Gastrocnemius medialis (tissue), 4 donors: Measurements from ENCODE around the gene TTC24.

Experiments
- POLR2A ChIP-seq, 2 donors: fragments of 450-650 bp; IDR thresholded peaks; one replicate each; pipeline ENCODE4 v1.6.1; 2017; ENCODE audit warnings: antibody characterized with exemption in 2 of 2, mild to moderate bottlenecking in 2 of 2, moderate library complexity in 2 of 2
- TF ChIP-seq, protein P1 (sequence below), 5 experiments: fragments of 450-650 bp in 3 of 5; fragments of 200-600 bp in 2 of 5; sonication (generic) in 2 of 5; IDR thresholded peaks in 4 of 5; conservative IDR thresholded peaks in 1 of 5; 1 replicate in 4 of 5; 2 replicates in 1 of 5; pipeline ENCODE4 v1.5.1; 2016 to 2019; ENCODE audit warnings: antibody characterized with exemption in 5 of 5, mild to moderate bottlenecking in 3 of 5, moderate library complexity in 3 of 5

DNA sequence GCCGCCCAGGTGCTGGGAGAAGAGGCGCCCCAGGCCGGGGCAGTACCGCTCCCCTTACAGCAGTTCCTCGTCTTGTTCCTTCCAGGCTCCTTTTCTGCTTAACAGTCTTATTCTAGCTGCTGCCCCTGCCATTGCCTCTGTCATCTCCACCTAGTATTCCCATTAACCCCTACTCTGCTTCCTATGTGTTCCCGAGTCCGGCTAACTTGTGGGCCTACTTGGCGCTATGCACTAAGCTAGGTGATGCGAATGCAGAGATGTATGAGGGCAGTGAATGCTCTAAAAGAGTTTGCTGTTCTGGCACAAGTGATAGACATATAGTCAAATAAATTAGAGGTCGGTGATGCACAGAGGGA, 6.9 kb upstream of the TTC24 start:
- TF ChIP-seq, protein P1, sequence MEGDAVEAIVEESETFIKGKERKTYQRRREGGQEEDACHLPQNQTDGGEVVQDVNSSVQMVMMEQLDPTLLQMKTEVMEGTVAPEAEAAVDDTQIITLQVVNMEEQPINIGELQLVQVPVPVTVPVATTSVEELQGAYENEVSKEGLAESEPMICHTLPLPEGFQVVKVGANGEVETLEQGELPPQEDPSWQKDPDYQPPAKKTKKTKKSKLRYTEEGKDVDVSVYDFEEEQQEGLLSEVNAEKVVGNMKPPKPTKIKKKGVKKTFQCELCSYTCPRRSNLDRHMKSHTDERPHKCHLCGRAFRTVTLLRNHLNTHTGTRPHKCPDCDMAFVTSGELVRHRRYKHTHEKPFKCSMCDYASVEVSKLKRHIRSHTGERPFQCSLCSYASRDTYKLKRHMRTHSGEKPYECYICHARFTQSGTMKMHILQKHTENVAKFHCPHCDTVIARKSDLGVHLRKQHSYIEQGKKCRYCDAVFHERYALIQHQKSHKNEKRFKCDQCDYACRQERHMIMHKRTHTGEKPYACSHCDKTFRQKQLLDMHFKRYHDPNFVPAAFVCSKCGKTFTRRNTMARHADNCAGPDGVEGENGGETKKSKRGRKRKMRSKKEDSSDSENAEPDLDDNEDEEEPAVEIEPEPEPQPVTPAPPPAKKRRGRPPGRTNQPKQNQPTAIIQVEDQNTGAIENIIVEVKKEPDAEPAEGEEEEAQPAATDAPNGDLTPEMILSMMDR (IDR thresholded peaks at IDR 0.05 in 4 of 5, conservative IDR thresholded peaks at IDR 0.05 in 1 of 5), result no peak
- no peak for TF ChIP-seq POLR2A (IDR thresholded peaks at IDR 0.05)
